Lung (tissue), 12 donors: ENCODE measurements around the gene KCNMA1. TPM values are rescaled to one million over a fixed set of nuclear protein-coding genes. Genes with fewer than 3 reads are reported as not detected.

Source experiments
- ATAC-seq: fragments of 200-7000 bp; cut with Tn5 transposase; one replicate; pipeline ENCODE4 v1.9.1; 2020; ENCODE audit warnings: moderate number of reproducible peaks; ENCODE audit not compliant: insufficient read depth, low FRiP score
- DNase-seq, 3 donors: peaks; one replicate each; pipeline ENCODE4 v3.0.0-alpha.2; 2013 to 2017
- H3K27ac ChIP-seq, 2 donors: one replicate each; pipeline ENCODE4 v1.5.1; 2013; ENCODE audit warnings: mild to moderate bottlenecking in 2 of 2, moderate library complexity in 2 of 2, control low read depth in 1 of 2, inconsistent platforms in 1 of 2, low read depth in 1 of 2, low read length in 1 of 2
- H3K27me3 ChIP-seq, 3 donors: one replicate each; pipeline ENCODE4 v1.5.1; 2013; ENCODE audit warnings: low read length in 2 of 3; ENCODE audit not compliant: control insufficient read depth in 3 of 3, insufficient read depth in 3 of 3
- H3K36me3 ChIP-seq, 4 donors: one replicate each; pipeline ENCODE4 v1.5.1; 2013; ENCODE audit warnings: low read length in 4 of 4, mild to moderate bottlenecking in 1 of 4, moderate library complexity in 1 of 4; ENCODE audit not compliant: control insufficient read depth in 4 of 4, insufficient read depth in 4 of 4
- H3K4me1 ChIP-seq, 5 donors: one replicate each; pipeline ENCODE4 v1.5.1; 2013; ENCODE audit warnings: low read length in 5 of 5, mild to moderate bottlenecking in 2 of 5, moderate library complexity in 1 of 5; ENCODE audit not compliant: control insufficient read depth in 5 of 5, insufficient read depth in 5 of 5
- H3K4me3 ChIP-seq: one replicate; pipeline ENCODE4 v1.5.1; 2013; ENCODE audit warnings: mild to moderate bottlenecking, control low read depth, moderate library complexity
- H3K9ac ChIP-seq, 2 donors: one replicate each; pipeline ENCODE4 v1.5.1; 2013; ENCODE audit warnings: low read length in 2 of 2, control low read depth in 1 of 2; ENCODE audit not compliant: insufficient read depth in 1 of 2
- H3K9me3 ChIP-seq, 4 donors: one replicate each; pipeline ENCODE4 v1.5.1; 2013; ENCODE audit warnings: low read length in 3 of 4, mild to moderate bottlenecking in 1 of 4, moderate library complexity in 1 of 4; ENCODE audit not compliant: control insufficient read depth in 4 of 4, insufficient read depth in 3 of 4
- WGBS, 2 donors: extraction: QIAGEN DNeasy Blood & Tissue Kit; methylation state at CpG; one replicate each; pipeline ENCODE4 v1.1.7; 2013; 5-methylcytosine and 5-hydroxymethylcytosine counted together
- polyA plus RNA-seq, 2 donors: library from polyadenylated mRNA; stranded (reverse); fragments of 200-250 nt; gene quantifications; one replicate each; pipeline ENCODE4 v1.2.1, GENCODE V29; 2013
- total RNA-seq, 2 donors: library from RNA; depleted of rRNA in 1 of 2; stranded (reverse); fragments of >200 nt in 1 of 2; gene quantifications; one replicate each; pipeline ENCODE4 v1.2.1, GENCODE V29; 2014 to 2021
- TF ChIP-seq, protein P1 (sequence below): IDR thresholded peaks from 2 replicates; pipeline ENCODE4 v1.5.1; 2012; ENCODE audit warnings: mild to moderate bottlenecking; ENCODE audit errors: control extremely low read depth, extremely low read depth
- donor health status: control.
- donor health status: control.
- donor health status: Bipolar disorder and iron deficiency.
- donor health status: healthy.
- donor health status: DM: yes; HTN: yes; CAD: no.

Gene KCNMA1
- total and polyA plus RNA-seq, 4 donors: 3.8 to 13.0 (median 5.5) TPM

DNA sequence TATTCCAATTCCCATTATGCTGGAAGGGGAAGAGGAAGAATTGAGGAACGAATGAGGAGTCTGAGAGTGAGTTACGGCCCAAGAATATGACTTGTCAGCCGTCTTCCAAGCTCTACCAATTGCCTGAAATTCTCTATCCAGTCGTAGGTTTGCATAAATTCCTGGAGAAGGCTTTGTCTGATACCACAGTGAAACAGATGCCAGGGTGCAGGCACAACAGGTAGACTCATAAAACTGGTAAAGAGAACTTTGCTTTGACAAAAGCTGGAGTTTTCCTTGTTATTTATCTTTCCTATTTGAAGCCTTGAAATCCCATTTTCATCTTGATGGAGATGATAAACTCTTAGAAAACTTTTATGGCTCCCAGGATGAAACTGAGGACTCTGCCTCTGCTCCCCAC, 251.2 kb downstream of the KCNMA1 start:
- 74 to 77% methylated on average over 4 of the region's 4 CpGs for WGBS, 2 donors
- no peak overlapping the region for H3K27ac ChIP-seq
- ATAC-seq (no peak), DNase-seq (no peak)
- no peak overlapping the region for H3K9ac ChIP-seq
- TF ChIP-seq, protein P1, sequence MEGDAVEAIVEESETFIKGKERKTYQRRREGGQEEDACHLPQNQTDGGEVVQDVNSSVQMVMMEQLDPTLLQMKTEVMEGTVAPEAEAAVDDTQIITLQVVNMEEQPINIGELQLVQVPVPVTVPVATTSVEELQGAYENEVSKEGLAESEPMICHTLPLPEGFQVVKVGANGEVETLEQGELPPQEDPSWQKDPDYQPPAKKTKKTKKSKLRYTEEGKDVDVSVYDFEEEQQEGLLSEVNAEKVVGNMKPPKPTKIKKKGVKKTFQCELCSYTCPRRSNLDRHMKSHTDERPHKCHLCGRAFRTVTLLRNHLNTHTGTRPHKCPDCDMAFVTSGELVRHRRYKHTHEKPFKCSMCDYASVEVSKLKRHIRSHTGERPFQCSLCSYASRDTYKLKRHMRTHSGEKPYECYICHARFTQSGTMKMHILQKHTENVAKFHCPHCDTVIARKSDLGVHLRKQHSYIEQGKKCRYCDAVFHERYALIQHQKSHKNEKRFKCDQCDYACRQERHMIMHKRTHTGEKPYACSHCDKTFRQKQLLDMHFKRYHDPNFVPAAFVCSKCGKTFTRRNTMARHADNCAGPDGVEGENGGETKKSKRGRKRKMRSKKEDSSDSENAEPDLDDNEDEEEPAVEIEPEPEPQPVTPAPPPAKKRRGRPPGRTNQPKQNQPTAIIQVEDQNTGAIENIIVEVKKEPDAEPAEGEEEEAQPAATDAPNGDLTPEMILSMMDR: no peak
- peaks cover 0 to 6% (median 0%) of the 10 kb centered on the region in 3 donors for H3K27me3 ChIP-seq
- H3K36me3 ChIP-seq: no peaks in the 10 kb centered on the region
- no peaks in the 10 kb centered on the region for H3K9me3 ChIP-seq
- no peak overlapping the region for H3K4me3 ChIP-seq
- peaks cover 0 to 1% (median 0%) of the 10 kb centered on the region in 5 donors for H3K4me1 ChIP-seq

DNA sequence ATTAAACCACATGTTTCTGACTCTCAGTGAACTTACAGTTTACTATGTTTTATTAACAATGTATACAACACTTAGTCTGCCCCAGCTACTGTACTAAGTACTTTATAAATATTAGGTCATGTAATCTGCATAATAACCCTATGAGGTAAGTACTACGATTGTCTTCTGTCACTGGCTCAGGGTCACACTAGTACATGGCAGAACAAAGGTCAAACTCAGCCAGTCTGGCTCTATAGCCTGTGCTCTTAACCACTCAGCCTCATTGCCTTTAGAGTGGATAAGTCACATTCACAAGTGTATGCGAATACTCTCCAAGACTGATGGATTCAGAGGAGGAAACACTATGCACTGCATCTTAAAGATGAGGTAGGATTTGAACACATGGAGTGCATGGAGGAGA, 252.3 kb downstream of the KCNMA1 start:
- Histone ChIP-seq H3K9ac (no peak overlapping the region), H3K9me3 (no peaks in the 10 kb centered on the region), H3K27me3 (peaks cover 0 to 6% (median 0%) of the 10 kb centered on the region in 3 donors), H3K27ac (no peak overlapping the region), H3K4me1 (peaks cover 0 to 1% (median 0%) of the 10 kb centered on the region in 5 donors), H3K36me3 (no peaks in the 10 kb centered on the region), H3K4me3 (no peak overlapping the region)
- 79 to 90% methylated on average over 2 of the region's 2 CpGs for WGBS, 2 donors
- TF ChIP-seq, protein P1: no peak
- ATAC-seq: no peak
- no peak for DNase-seq

- Histone ChIP-seq H3K9ac (no peak overlapping the region), H3K27me3 (peaks cover 0 to 6% (median 0%) of the 10 kb centered on the region in 3 donors), H3K36me3 (no peaks in the 10 kb centered on the region), H3K27ac (no peak overlapping the region), H3K9me3 (no peaks in the 10 kb centered on the region), H3K4me3 (no peak overlapping the region), H3K4me1 (peaks cover 0 to 1% (median 0%) of the 10 kb centered on the region in 5 donors)
- DNase-seq: no peak
- ATAC-seq: no peak
- TF ChIP-seq, protein P1: no peak
- WGBS, 2 donors: 87% methylated on average over 14 of the region's 14 CpGs
These were observed 253.6 kb downstream of the KCNMA1 start for GRCh38 chr10:77383861-77384553.
